GM23338 (cell line): ENCODE data around the gene MSL3B.

ENCODE experiments used
- ATAC-seq: fragments of 200-7000 bp; cut with Tn5 transposase; 3 replicates; pipeline ENCODE4 v1.9.1; 2020
- DNase-seq: peaks from one replicate; pipeline ENCODE4 v3.0.0-alpha.2; 2015; ENCODE audit warnings: low spot score
- H2AFZ ChIP-seq: fragments of 200-600 bp; sonication (generic); 2 replicates; pipeline ENCODE4 v1.8.0; 2016; ENCODE audit warnings: antibody characterized with exemption, mild to moderate bottlenecking, moderate library complexity
- H3F3A ChIP-seq: fragments of 200-600 bp; sonication (generic); replicated peaks from 2 replicates; pipeline ENCODE4 v1.8.0; 2017; ENCODE audit warnings: antibody characterized with exemption, mixed run types, low read depth
- H3K27ac ChIP-seq: fragments of 200-600 bp; sonication (generic); 2 replicates; pipeline ENCODE4 v1.6.1; 2016; ENCODE audit warnings: low read depth
- H3K27me3 ChIP-seq: fragments of 200-600 bp; sonication (generic); 2 replicates; pipeline ENCODE4 v1.8.0; 2016; ENCODE audit warnings: mild to moderate bottlenecking, mixed run types, moderate library complexity; ENCODE audit not compliant: insufficient read depth
- H3K36me3 ChIP-seq: fragments of 200-600 bp; sonication (generic); 2 replicates; pipeline ENCODE4 v1.8.0; 2016; ENCODE audit warnings: mild to moderate bottlenecking; ENCODE audit not compliant: insufficient read depth
- H3K4me1 ChIP-seq: fragments of 200-600 bp; sonication (generic); 2 replicates; pipeline ENCODE4 v1.8.0; 2016; ENCODE audit warnings: mild to moderate bottlenecking, moderate library complexity; ENCODE audit not compliant: insufficient read depth
- H3K4me2 ChIP-seq: fragments of 200-600 bp; sonication (generic); 2 replicates; pipeline ENCODE4 v1.7.1; 2017; ENCODE audit warnings: mixed run types
- H3K4me3 ChIP-seq: fragments of 200-600 bp; sonication (generic); 2 replicates; pipeline ENCODE4 v1.6.1; 2016; ENCODE audit warnings: mixed run types
- H3K79me2 ChIP-seq: fragments of 200-600 bp; sonication (generic); replicated peaks from 2 replicates; pipeline ENCODE4 v1.8.0; 2017; ENCODE audit warnings: mild to moderate bottlenecking; ENCODE audit not compliant: insufficient read depth
- H3K9me2 ChIP-seq: fragments of 200-600 bp; sonication (generic); 2 replicates; pipeline ENCODE4 v1.8.0; 2017; ENCODE audit not compliant: insufficient read depth
- H4K20me1 ChIP-seq: fragments of 200-600 bp; sonication (generic); replicated peaks from 2 replicates; pipeline ENCODE4 v1.8.0; 2017; ENCODE audit warnings: mild to moderate bottlenecking; ENCODE audit not compliant: insufficient read depth
- H3K27ac Mint-ChIP-seq: 2 replicates; pipeline ENCODE4 v1.8.0; 2020; ENCODE audit warnings: inconsistent platforms, mild to moderate bottlenecking, moderate library complexity, mixed read lengths
- H3K27me3 Mint-ChIP-seq: 3 replicates; pipeline ENCODE4 v1.8.0; 2022; ENCODE audit warnings: low read depth, mild to moderate bottlenecking, moderate library complexity, mixed read lengths, inconsistent platforms; ENCODE audit not compliant: insufficient read depth, poor library complexity
- H3K36me3 Mint-ChIP-seq: 3 replicates; pipeline ENCODE4 v1.8.0; 2021; ENCODE audit warnings: low read depth, mild to moderate bottlenecking, inconsistent platforms, moderate library complexity, mixed read lengths
- H3K4me1 Mint-ChIP-seq: 3 replicates; pipeline ENCODE4 v1.8.0; 2020; ENCODE audit warnings: mild to moderate bottlenecking, inconsistent platforms, mixed read lengths
- H3K4me3 Mint-ChIP-seq: 3 replicates; pipeline ENCODE4 v1.8.0; 2021; ENCODE audit warnings: moderate library complexity, mild to moderate bottlenecking, inconsistent platforms, mixed read lengths
- H3K9me3 Mint-ChIP-seq: 3 replicates; pipeline ENCODE4 v1.8.0; 2020; ENCODE audit warnings: moderate library complexity, mild to moderate bottlenecking, inconsistent platforms, mixed read lengths
- CREB1 ChIP-seq: fragments of 250-450 bp; sonication (Bioruptor Pico); IDR thresholded peaks from 2 replicates; pipeline ENCODE4 v1.5.0; 2020; ENCODE audit warnings: low read depth, mild to moderate bottlenecking, moderate library complexity
- CTCF ChIP-seq, 2 experiments: fragments of 200-600 bp in 1 of 2; sonication (generic) in 1 of 2; conservative IDR thresholded peaks; 2 replicates each; pipeline versions ENCODE4 v1.5.1 to v1.6.1; 2016 to 2017; ENCODE audit warnings: antibody characterized with exemption in 2 of 2, low read depth in 2 of 2, mild to moderate bottlenecking in 2 of 2, moderate library complexity in 1 of 2
- ETS1 ChIP-seq: IDR thresholded peaks from 2 replicates; pipeline ENCODE4 v1.6.1; 2016; ENCODE audit warnings: antibody characterized with exemption
- EZH2 ChIP-seq: fragments of 200-600 bp; sonication (generic); IDR thresholded peaks from one replicate; pipeline ENCODE4 v1.8.0; 2017; ENCODE audit warnings: antibody characterized with exemption, mild to moderate bottlenecking, low read depth; ENCODE audit not compliant: unreplicated experiment
- JUNB ChIP-seq: IDR thresholded peaks from one replicate; pipeline ENCODE4 v1.6.1; 2016; ENCODE audit warnings: antibody characterized with exemption; ENCODE audit not compliant: unreplicated experiment
- NANOG ChIP-seq: IDR thresholded peaks from 2 replicates; pipeline ENCODE4 v1.6.1; 2016; ENCODE audit warnings: antibody characterized with exemption, borderline replicate concordance
- POLR2AphosphoS5 ChIP-seq: IDR thresholded peaks from 2 replicates; pipeline ENCODE4 v1.6.1; 2016; ENCODE audit warnings: antibody characterized with exemption, low read depth
- REST ChIP-seq: IDR thresholded peaks from one replicate; pipeline ENCODE4 v1.6.1; 2018; ENCODE audit warnings: antibody characterized with exemption; ENCODE audit not compliant: unreplicated experiment
- STAT1 ChIP-seq: IDR thresholded peaks from one replicate; pipeline ENCODE4 v1.6.1; 2016; ENCODE audit warnings: antibody characterized with exemption; ENCODE audit not compliant: unreplicated experiment
- ZNF114 ChIP-seq: fragments of 250-450 bp; sonication (Bioruptor Pico); IDR thresholded peaks from 2 replicates; pipeline ENCODE4 v1.5.0; 2020; ENCODE audit warnings: mild to moderate bottlenecking, moderate library complexity
- ZNF331 ChIP-seq: fragments of 250-450 bp; sonication (Bioruptor Pico); IDR thresholded peaks from 2 replicates; pipeline ENCODE4 v1.5.0; 2020; ENCODE audit warnings: low read depth, mild to moderate bottlenecking, moderate library complexity
- TF ChIP-seq, protein P1 (sequence below): fragments of 250-450 bp; sonication (Bioruptor Pico); IDR thresholded peaks from 2 replicates; pipeline ENCODE4 v1.5.0; 2020; ENCODE audit warnings: mild to moderate bottlenecking, moderate library complexity

MSL3B gene

DNA sequence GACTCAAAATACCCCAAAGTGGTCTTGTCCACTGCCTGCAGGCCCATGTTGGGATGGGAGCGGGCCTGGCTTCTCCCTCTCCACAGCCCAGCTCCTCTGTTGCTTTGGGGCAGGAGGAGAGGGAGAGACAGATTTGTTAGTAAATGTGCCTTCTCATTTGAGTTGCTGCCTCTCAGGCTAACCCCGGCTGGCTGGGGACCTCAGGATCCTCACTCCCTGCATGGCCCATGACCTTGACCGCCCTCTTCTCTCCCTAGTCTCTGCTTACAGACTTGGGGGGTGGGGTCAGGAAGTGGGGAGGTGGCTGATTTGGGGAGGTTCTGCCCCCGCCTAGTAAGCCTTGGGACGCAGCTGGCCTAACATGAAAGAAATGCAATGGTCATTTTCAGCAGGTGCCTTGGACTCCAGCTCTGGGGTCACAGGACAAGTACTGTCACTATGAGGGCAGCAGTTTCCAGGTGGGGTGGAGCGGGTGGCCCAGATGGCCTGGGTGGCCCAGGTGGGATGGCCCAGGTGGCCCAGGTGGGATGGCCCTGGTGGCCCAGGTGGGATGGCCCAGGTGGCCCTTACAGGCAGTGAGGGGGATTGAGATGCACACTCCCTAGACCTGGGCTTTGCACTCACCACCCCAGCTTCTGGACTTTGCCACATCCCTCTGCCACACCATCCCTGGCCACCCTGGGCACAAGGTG, 37.9 kb downstream of the MSL3B start:
- peaks cover 13% of the 10 kb centered on the region for H3K36me3 Mint-ChIP-seq
- DNase-seq (no peak), ATAC-seq (no peak)
- H3K9me3 Mint-ChIP-seq: peaks cover 3% of the 10 kb centered on the region; the same call in 1 of the 3 replicates
- no peak overlapping the region for H3K4me3 Mint-ChIP-seq
- H3K4me2 ChIP-seq: no peak overlapping the region
- H3K27ac Mint-ChIP-seq: no peak overlapping the region
- no peaks in the 10 kb centered on the region for H3K27me3 ChIP-seq
- H4K20me1 ChIP-seq: peaks cover 2% of the 10 kb centered on the region
- H2AFZ ChIP-seq: no peak overlapping the region
- H3K4me3 ChIP-seq: no peak overlapping the region
- H3K27me3 Mint-ChIP-seq: peaks cover 1% of the 10 kb centered on the region
- no peaks in the 10 kb centered on the region; the same call in 1 of the 2 replicates for H3F3A ChIP-seq
- 0 out of 2 replicates have a peak, but pooled peaks cover 6% of the 10 kb centered on the region for H3K36me3 ChIP-seq
- TF ChIP-seq STAT1: no peak
- no peak for TF ChIP-seq CREB1
- TF ChIP-seq NANOG: no peak
- no peak for TF ChIP-seq ZNF114
- TF ChIP-seq ZNF331 (CRISPR knock-in tag): no peak
- TF ChIP-seq POLR2AphosphoS5: no peak
- no peak for TF ChIP-seq REST
- no peak for TF ChIP-seq JUNB
- TF ChIP-seq, protein P1, sequence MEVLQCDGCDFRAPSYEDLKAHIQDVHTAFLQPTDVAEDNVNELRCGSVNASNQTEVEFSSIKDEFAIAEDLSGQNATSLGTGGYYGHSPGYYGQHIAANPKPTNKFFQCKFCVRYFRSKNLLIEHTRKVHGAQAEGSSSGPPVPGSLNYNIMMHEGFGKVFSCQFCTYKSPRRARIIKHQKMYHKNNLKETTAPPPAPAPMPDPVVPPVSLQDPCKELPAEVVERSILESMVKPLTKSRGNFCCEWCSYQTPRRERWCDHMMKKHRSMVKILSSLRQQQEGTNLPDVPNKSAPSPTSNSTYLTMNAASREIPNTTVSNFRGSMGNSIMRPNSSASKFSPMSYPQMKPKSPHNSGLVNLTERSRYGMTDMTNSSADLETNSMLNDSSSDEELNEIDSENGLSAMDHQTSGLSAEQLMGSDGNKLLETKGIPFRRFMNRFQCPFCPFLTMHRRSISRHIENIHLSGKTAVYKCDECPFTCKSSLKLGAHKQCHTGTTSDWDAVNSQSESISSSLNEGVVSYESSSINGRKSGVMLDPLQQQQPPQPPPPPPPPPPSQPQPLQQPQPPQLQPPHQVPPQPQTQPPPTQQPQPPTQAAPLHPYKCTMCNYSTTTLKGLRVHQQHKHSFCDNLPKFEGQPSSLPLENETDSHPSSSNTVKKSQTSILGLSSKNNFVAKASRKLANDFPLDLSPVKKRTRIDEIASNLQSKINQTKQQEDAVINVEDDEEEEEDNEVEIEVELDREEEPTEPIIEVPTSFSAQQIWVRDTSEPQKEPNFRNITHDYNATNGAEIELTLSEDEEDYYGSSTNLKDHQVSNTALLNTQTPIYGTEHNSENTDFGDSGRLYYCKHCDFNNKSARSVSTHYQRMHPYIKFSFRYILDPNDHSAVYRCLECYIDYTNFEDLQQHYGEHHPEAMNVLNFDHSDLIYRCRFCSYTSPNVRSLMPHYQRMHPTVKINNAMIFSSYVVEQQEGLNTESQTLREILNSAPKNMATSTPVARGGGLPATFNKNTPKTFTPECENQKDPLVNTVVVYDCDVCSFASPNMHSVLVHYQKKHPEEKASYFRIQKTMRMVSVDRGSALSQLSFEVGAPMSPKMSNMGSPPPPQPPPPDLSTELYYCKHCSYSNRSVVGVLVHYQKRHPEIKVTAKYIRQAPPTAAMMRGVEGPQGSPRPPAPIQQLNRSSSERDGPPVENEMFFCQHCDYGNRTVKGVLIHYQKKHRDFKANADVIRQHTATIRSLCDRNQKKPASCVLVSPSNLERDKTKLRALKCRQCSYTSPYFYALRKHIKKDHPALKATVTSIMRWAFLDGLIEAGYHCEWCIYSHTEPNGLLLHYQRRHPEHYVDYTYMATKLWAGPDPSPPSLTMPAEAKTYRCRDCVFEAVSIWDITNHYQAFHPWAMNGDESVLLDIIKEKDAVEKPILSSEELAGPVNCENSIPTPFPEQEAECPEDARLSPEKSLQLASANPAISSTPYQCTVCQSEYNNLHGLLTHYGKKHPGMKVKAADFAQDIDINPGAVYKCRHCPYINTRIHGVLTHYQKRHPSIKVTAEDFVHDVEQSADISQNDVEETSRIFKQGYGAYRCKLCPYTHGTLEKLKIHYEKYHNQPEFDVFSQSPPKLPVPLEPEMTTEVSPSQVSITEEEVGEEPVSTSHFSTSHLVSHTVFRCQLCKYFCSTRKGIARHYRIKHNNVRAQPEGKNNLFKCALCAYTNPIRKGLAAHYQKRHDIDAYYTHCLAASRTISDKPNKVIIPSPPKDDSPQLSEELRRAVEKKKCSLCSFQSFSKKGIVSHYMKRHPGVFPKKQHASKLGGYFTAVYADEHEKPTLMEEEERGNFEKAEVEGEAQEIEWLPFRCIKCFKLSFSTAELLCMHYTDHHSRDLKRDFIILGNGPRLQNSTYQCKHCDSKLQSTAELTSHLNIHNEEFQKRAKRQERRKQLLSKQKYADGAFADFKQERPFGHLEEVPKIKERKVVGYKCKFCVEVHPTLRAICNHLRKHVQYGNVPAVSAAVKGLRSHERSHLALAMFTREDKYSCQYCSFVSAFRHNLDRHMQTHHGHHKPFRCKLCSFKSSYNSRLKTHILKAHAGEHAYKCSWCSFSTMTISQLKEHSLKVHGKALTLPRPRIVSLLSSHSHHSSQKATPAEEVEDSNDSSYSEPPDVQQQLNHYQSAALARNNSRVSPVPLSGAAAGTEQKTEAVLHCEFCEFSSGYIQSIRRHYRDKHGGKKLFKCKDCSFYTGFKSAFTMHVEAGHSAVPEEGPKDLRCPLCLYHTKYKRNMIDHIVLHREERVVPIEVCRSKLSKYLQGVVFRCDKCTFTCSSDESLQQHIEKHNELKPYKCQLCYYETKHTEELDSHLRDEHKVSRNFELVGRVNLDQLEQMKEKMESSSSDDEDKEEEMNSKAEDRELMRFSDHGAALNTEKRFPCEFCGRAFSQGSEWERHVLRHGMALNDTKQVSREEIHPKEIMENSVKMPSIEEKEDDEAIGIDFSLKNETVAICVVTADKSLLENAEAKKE: no peak
- no peak for TF ChIP-seq ETS1
- TF ChIP-seq EZH2: no peak
- TF ChIP-seq CTCF (conservative IDR thresholded peaks at IDR 0.05; ENCODE audit: low read depth in 2 of 2): no peak
- no peaks in the 10 kb centered on the region for H3K9me2 ChIP-seq
- H3K79me2 ChIP-seq: no peaks in the 10 kb centered on the region
- H3K4me1 ChIP-seq: no peaks in the 10 kb centered on the region
- peaks cover 3% of the 10 kb centered on the region; the same call in 2 of the 3 replicates for H3K4me1 Mint-ChIP-seq
- H3K27ac ChIP-seq: no peak overlapping the region
